SK-N-SH (cell line): ENCODE measurements around the gene FAM3B. TPM values are rescaled to one million over a fixed set of nuclear protein-coding genes. Genes with fewer than 3 reads are reported as not detected.

Source experiments
- CTCF ChIA-PET: fragments of 300-600, 350-600 bp; formaldehyde crosslinking; extraction: SDS; loops from one replicate; lab custom pipeline; 2021; lab: Yijun Ruan, JAX
- POLR2A ChIA-PET: fragments of 350-600 bp; sonication (Branson Sonifier 250); formaldehyde crosslinking; extraction: SDS; loops from one replicate; lab custom pipeline; 2020; ENCODE audit warnings: antibody characterized with exemption, inconsistent platforms; lab: Yijun Ruan, JAX
- DNase-seq: peaks from one replicate; pipeline ENCODE4 v3.0.0; 2012
- H2AFZ ChIP-seq: fragments of 200-600 bp; sonication (generic); 2 replicates; pipeline ENCODE4 v1.8.1; 2016; ENCODE audit warnings: antibody characterized with exemption, mild to moderate bottlenecking, low read depth
- H3F3A ChIP-seq: fragments of 200-600 bp; sonication (generic); replicated peaks from 2 replicates; pipeline ENCODE3; 2016; ENCODE audit warnings: antibody characterized with exemption, mild to moderate bottlenecking; ENCODE audit not compliant: insufficient read depth
- H3K27ac ChIP-seq, 2 experiments: fragments of 200-500 bp in 1 of 2; fragments of 200-600 bp in 1 of 2; sonication (Bioruptor generic) in 1 of 2; sonication (generic), shearing (Covaris generic) in 1 of 2; 2 replicates each; pipeline versions ENCODE4 v1.5.1 to v1.6.1; 2014 to 2016; ENCODE audit warnings: low read depth in 2 of 2, inconsistent platforms in 1 of 2, low read length in 1 of 2, mild to moderate bottlenecking in 1 of 2, mixed read lengths in 1 of 2
- H3K27me3 ChIP-seq: fragments of 200-600 bp; sonication (generic), shearing (Covaris generic); 2 replicates; pipeline ENCODE4 v1.6.1; 2016; ENCODE audit warnings: mixed run types; ENCODE audit not compliant: insufficient read depth
- H3K36me3 ChIP-seq, 2 experiments: fragments of 200-500 bp in 1 of 2; fragments of 200-600 bp in 1 of 2; sonication (Bioruptor generic) in 1 of 2; sonication (generic) in 1 of 2; replicated peaks in 1 of 2; 2 replicates each; pipeline versions ENCODE3 to v1.5.1; 2014 to 2016; ENCODE audit warnings: low read length in 1 of 2, mild to moderate bottlenecking in 1 of 2; ENCODE audit not compliant: insufficient read depth in 2 of 2, control insufficient read depth in 1 of 2
- H3K4me1 ChIP-seq, 2 experiments: fragments of 200-500 bp in 1 of 2; fragments of 200-600 bp in 1 of 2; sonication (Bioruptor generic) in 1 of 2; sonication (generic), shearing (Covaris generic) in 1 of 2; 2 replicates each; pipeline versions ENCODE4 v1.5.1 to v1.6.1; 2014 to 2016; ENCODE audit warnings: low read depth in 1 of 2, low read length in 1 of 2, mixed run types in 1 of 2; ENCODE audit not compliant: insufficient read depth in 2 of 2, control insufficient read depth in 1 of 2
- H3K4me2 ChIP-seq: fragments of 200-600 bp; sonication (generic), shearing (Covaris generic); 2 replicates; pipeline ENCODE4 v1.6.1; 2017; ENCODE audit warnings: mixed run types
- H3K4me3 ChIP-seq, 2 experiments: fragments of 200-500 bp in 1 of 2; fragments of 200-600 bp in 1 of 2; sonication (Bioruptor generic) in 1 of 2; sonication (generic), shearing (Covaris generic) in 1 of 2; 2 replicates each; pipeline versions ENCODE4 v1.5.1 to v1.8.1; 2014 to 2016; ENCODE audit warnings: low read depth in 2 of 2, inconsistent platforms in 1 of 2, low read length in 1 of 2, mild to moderate bottlenecking in 1 of 2, mixed read lengths in 1 of 2, moderate library complexity in 1 of 2
- H3K79me2 ChIP-seq: fragments of 200-600 bp; sonication (generic); 2 replicates; pipeline ENCODE4 v1.8.1; 2017; ENCODE audit warnings: mild to moderate bottlenecking; ENCODE audit not compliant: insufficient read depth
- H3K9ac ChIP-seq: fragments of 200-600 bp; sonication (generic); 2 replicates; pipeline ENCODE4 v1.6.1; 2017; ENCODE audit warnings: mixed run types
- H3K9me2 ChIP-seq: fragments of 200-600 bp; sonication (generic); 2 replicates; pipeline ENCODE4 v1.6.1; 2017; ENCODE audit warnings: mixed run types
- H3K9me3 ChIP-seq: fragments of 200-600 bp; sonication (generic); 2 replicates; pipeline ENCODE4 v1.6.1; 2017; ENCODE audit warnings: mixed run types, mild to moderate bottlenecking, moderate library complexity
- H4K20me1 ChIP-seq: fragments of 200-600 bp; sonication (generic); 2 replicates; pipeline ENCODE4 v1.6.1; 2017; ENCODE audit warnings: mild to moderate bottlenecking, mixed run types; ENCODE audit not compliant: insufficient read depth
- CHD2 ChIP-seq: fragments of 150-350 bp; IDR thresholded peaks from 2 replicates; pipeline ENCODE4 v1.6.1; 2018; ENCODE audit warnings: low read length; ENCODE audit not compliant: partially characterized antibody
- ELF1 ChIP-seq: IDR thresholded peaks from 2 replicates; pipeline ENCODE4 v1.4.0; 2012
- EZH2phosphoT487 ChIP-seq: fragments of 200-600 bp; sonication (generic); IDR thresholded peaks from 2 replicates; pipeline ENCODE4 v1.6.1; 2017; ENCODE audit warnings: low read depth, mixed run types, mild to moderate bottlenecking, antibody characterized with exemption, moderate library complexity, borderline replicate concordance
- FOXJ3 ChIP-seq: sonication (generic); formaldehyde crosslinking; IDR thresholded peaks from 2 replicates; pipeline ENCODE4 v1.5.1; 2020; ENCODE audit warnings: mild to moderate bottlenecking, missing genetic modification reagents
- MEF2A ChIP-seq: IDR thresholded peaks from 2 replicates; pipeline ENCODE4 v1.4.0; 2012; ENCODE audit warnings: low read depth, borderline replicate concordance
- NRF1 ChIP-seq: IDR thresholded peaks from 2 replicates; pipeline ENCODE4 v1.6.1; 2012; ENCODE audit warnings: low read depth, mild to moderate bottlenecking, low read length
- POLR2AphosphoS5 ChIP-seq: IDR thresholded peaks from 2 replicates; pipeline ENCODE4 v1.6.1; 2012; ENCODE audit warnings: low read depth, low read length
- RAD21 ChIP-seq: IDR thresholded peaks from 2 replicates; pipeline ENCODE4 v1.6.1; 2012; ENCODE audit warnings: mild to moderate bottlenecking, low read length
- RCOR1 ChIP-seq: fragments of 150-350 bp; IDR thresholded peaks from 2 replicates; pipeline ENCODE4 v1.6.1; 2017; ENCODE audit warnings: antibody characterized with exemption, low read length
- RFX5 ChIP-seq: IDR thresholded peaks from 2 replicates; pipeline ENCODE4 v1.6.1; 2012; ENCODE audit warnings: mild to moderate bottlenecking, improper control_type of control experiment, low read length
- TCF12 ChIP-seq: IDR thresholded peaks from 2 replicates; pipeline ENCODE4 v1.4.0; 2012
- YY1 ChIP-seq: IDR thresholded peaks from 2 replicates; pipeline ENCODE4 v1.4.0; 2012; ENCODE audit warnings: low read depth, mild to moderate bottlenecking
- WGBS: methylation state at CpG from one replicate; pipeline ENCODE4 v1.1.6; 2017; ENCODE audit warnings: low lambda C conversion rate; 5-methylcytosine and 5-hydroxymethylcytosine counted together
- polyA plus RNA-seq, 3 experiments: library from polyadenylated mRNA; depleted of rRNA; stranded (reverse); fragments of >200 nt; gene quantifications; 2 replicates each; pipeline ENCODE4 v1.2.3, GENCODE V29; 2012
- TF ChIP-seq, protein P1 (sequence below): IDR thresholded peaks from 2 replicates; pipeline ENCODE4; 2012
- TF ChIP-seq, protein P2 (sequence below): fragments of 150-350 bp; IDR thresholded peaks from 2 replicates; pipeline ENCODE4 v1.6.1; 2016; ENCODE audit warnings: mild to moderate bottlenecking, low read depth, low read length
- TF ChIP-seq, protein P3 (sequence below): IDR thresholded peaks from 2 replicates; pipeline ENCODE4 v1.4.0; 2012; ENCODE audit warnings: low read depth
- TF ChIP-seq, protein P4 (sequence below): IDR thresholded peaks from 2 replicates; pipeline ENCODE4 v1.4.0; 2012; ENCODE audit warnings: low read depth, borderline replicate concordance

Gene FAM3B
- polyA plus RNA-seq, 1 of the 3 experiments (the other 2 are of a cell fraction): not detected

DNA sequence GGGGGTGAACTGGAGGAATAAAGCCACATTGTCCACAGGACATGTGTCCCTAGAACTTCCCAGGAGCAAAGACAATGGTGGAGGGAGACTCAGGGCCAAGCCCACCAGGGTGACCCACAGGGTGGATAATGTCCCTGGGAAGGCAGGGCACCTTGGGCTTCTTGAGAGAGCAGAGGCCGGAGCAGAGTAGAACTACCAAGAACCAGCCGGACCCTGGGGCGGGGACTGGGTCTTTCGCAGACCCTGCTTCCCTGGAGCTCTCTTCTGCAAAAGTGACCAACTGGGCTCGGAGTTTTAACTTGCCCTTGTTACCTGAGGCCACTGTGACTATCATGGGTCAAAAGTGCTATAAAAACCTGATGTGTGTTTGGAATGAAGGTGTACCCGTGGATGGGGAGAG is 875 bp upstream of the FAM3B start:
- no peak overlapping the region for H3K27ac ChIP-seq
- no peaks in the 10 kb centered on the region for H3K4me1 ChIP-seq
- no peaks in the 10 kb centered on the region for H3K36me3 ChIP-seq
- H3K79me2 ChIP-seq: no peaks in the 10 kb centered on the region
- no peak for DNase-seq
- H3K4me2 ChIP-seq: no peak overlapping the region
- H3K9ac ChIP-seq: no peak overlapping the region
- WGBS: 38% methylated on average over 3 of the region's 6 CpGs
- H3K4me3 ChIP-seq: no peak overlapping the region
- no peaks in the 10 kb centered on the region for H3K9me3 ChIP-seq
- H3K9me2 ChIP-seq: no peaks in the 10 kb centered on the region
- no peaks in the 10 kb centered on the region for H3F3A ChIP-seq
- H3K27me3 ChIP-seq: peaks cover 12% of the 10 kb centered on the region; the same call in 1 of the 2 replicates
- TF ChIP-seq EZH2phosphoT487 (no peak), RCOR1 (no peak), CHD2 (no peak), RFX5 (no peak)
- TF ChIP-seq, protein P1, sequence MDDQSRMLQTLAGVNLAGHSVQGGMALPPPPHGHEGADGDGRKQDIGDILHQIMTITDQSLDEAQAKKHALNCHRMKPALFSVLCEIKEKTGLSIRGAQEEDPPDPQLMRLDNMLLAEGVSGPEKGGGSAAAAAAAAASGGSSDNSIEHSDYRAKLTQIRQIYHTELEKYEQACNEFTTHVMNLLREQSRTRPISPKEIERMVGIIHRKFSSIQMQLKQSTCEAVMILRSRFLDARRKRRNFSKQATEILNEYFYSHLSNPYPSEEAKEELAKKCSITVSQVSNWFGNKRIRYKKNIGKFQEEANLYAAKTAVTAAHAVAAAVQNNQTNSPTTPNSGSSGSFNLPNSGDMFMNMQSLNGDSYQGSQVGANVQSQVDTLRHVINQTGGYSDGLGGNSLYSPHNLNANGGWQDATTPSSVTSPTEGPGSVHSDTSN: no peak
- TF ChIP-seq, protein P2, sequence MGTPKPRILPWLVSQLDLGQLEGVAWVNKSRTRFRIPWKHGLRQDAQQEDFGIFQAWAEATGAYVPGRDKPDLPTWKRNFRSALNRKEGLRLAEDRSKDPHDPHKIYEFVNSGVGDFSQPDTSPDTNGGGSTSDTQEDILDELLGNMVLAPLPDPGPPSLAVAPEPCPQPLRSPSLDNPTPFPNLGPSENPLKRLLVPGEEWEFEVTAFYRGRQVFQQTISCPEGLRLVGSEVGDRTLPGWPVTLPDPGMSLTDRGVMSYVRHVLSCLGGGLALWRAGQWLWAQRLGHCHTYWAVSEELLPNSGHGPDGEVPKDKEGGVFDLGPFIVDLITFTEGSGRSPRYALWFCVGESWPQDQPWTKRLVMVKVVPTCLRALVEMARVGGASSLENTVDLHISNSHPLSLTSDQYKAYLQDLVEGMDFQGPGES: no peak
- TF ChIP-seq, protein P3, sequence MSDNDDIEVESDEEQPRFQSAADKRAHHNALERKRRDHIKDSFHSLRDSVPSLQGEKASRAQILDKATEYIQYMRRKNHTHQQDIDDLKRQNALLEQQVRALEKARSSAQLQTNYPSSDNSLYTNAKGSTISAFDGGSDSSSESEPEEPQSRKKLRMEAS: no peak
- no peak overlapping the region for H2AFZ ChIP-seq
- H4K20me1 ChIP-seq: no peaks in the 10 kb centered on the region
- ChIA-PET CTCF (no interaction called here), POLR2A (no interaction called here)

DNA sequence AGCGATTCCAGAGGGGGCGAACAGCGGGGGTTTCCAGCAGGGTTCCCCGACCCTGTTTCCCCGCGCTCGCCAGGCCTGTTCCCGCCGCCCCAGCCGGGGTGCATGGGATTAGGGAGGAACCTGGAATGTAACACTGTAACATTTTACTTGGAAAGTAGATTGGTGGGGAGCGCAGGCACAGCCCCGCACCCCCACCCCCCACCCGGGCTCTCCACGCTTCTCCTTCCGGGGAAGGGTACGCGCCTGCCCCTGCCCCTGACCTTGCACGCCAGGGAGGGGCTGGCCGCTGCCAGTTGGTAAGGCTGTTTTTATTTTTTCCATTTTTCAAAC is 427 bp downstream of the FAM3B start:
- H3K9me2 ChIP-seq: no peaks in the 10 kb centered on the region
- H3K4me2 ChIP-seq: no peak overlapping the region
- WGBS: 22% methylated on average over 17 of the region's 19 CpGs
- no peak overlapping the region for H2AFZ ChIP-seq
- no peak overlapping the region for H3K9ac ChIP-seq
- H3K9me3 ChIP-seq: no peaks in the 10 kb centered on the region
- peaks cover 12% of the 10 kb centered on the region; the same call in 1 of the 2 replicates for H3K27me3 ChIP-seq
- H3K36me3 ChIP-seq: no peaks in the 10 kb centered on the region
- TF ChIP-seq NRF1 (no peak), TCF12 (no peak), RCOR1 (no peak), FOXJ3 (CRISPR knock-in tag) (no peak), POLR2AphosphoS5 (no peak), YY1 (no peak), RAD21 (no peak), EZH2phosphoT487 (no peak), MEF2A (no peak), ELF1 (no peak)
- TF ChIP-seq, protein P4, sequence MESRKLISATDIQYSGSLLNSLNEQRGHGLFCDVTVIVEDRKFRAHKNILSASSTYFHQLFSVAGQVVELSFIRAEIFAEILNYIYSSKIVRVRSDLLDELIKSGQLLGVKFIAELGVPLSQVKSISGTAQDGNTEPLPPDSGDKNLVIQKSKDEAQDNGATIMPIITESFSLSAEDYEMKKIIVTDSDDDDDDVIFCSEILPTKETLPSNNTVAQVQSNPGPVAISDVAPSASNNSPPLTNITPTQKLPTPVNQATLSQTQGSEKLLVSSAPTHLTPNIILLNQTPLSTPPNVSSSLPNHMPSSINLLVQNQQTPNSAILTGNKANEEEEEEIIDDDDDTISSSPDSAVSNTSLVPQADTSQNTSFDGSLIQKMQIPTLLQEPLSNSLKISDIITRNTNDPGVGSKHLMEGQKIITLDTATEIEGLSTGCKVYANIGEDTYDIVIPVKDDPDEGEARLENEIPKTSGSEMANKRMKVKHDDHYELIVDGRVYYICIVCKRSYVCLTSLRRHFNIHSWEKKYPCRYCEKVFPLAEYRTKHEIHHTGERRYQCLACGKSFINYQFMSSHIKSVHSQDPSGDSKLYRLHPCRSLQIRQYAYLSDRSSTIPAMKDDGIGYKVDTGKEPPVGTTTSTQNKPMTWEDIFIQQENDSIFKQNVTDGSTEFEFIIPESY: no peak
- TF ChIP-seq, protein P1: no peak
- TF ChIP-seq, protein P2: no peak
- TF ChIP-seq, all 33 proteins: peak for 0
- Histone ChIP-seq H3K27ac (no peak overlapping the region), H3K4me1 (no peaks in the 10 kb centered on the region), H3K79me2 (no peaks in the 10 kb centered on the region), H3K4me3 (no peak overlapping the region), H4K20me1 (no peaks in the 10 kb centered on the region), H3F3A (no peaks in the 10 kb centered on the region)
- ChIA-PET CTCF (no interaction called here), POLR2A (no interaction called here)
- DNase-seq: no peak
